ENCODE data around the gene GLIS2. TPM values are rescaled to one million over a fixed set of nuclear protein-coding genes. Genes with fewer than 3 reads are reported as not detected.

The GLIS2 gene
- total RNA-seq, 4 donors from 2014 or later, result 5.7 to 26.9 (median 7.9) TPM

DNA sequence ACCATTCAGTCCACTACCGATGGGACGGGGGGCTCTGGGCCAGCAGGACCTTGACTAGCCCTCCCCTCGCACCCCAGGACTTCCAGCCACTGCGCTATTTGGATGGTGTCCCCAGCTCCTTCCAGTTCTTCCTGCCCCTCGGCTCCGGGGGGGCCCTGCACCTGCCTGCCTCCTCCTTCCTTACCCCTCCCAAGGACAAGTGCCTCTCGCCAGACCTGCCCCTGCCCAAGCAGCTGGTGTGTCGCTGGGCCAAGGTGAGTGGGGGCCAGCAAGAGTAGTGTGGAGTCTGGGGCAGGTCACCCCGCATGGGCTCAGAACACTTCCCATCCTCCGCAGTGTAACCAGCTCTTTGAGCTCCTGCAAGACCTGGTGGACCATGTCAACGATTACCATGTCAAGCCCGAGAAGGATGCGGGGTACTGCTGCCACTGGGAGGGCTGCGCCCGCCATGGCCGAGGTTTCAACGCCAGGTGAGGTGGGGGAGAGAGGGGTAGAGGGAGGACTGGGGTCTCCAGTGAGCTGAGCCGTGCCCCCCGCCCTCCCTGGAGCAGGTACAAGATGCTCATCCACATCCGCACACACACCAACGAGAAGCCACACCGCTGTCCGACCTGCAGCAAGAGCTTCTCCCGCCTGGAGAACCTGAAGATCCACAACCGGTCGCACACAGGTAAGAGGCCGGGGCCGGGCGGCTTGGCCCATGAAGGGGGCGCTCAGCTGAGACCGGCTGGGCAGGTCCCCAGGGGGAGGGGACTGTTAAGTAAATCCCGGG lies 19.0 kb downstream of the GLIS2 start:
- no peak for ATAC-seq
- H3K27ac ChIP-seq, result no peak overlapping the region
- H3K36me3 ChIP-seq, result peaks cover 0 to 79% of the 10 kb centered on the region in 2 donors
- no peaks in the 10 kb centered on the region for H3K9me3 ChIP-seq
- no peaks in the 10 kb centered on the region for H3K27me3 ChIP-seq
- 71 to 83% methylated on average over 5 to 10 of the region's 32 CpGs for WGBS, 2 donors (ENCODE audit: low coverage in 1 of 2)
- no peak for TF ChIP-seq POLR2A (IDR thresholded peaks at IDR 0.05)
- TF ChIP-seq, protein P1, sequence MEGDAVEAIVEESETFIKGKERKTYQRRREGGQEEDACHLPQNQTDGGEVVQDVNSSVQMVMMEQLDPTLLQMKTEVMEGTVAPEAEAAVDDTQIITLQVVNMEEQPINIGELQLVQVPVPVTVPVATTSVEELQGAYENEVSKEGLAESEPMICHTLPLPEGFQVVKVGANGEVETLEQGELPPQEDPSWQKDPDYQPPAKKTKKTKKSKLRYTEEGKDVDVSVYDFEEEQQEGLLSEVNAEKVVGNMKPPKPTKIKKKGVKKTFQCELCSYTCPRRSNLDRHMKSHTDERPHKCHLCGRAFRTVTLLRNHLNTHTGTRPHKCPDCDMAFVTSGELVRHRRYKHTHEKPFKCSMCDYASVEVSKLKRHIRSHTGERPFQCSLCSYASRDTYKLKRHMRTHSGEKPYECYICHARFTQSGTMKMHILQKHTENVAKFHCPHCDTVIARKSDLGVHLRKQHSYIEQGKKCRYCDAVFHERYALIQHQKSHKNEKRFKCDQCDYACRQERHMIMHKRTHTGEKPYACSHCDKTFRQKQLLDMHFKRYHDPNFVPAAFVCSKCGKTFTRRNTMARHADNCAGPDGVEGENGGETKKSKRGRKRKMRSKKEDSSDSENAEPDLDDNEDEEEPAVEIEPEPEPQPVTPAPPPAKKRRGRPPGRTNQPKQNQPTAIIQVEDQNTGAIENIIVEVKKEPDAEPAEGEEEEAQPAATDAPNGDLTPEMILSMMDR (IDR thresholded peaks at IDR 0.05), result no peak
- TF ChIP-seq EP300 (IDR thresholded peaks at IDR 0.05), result no peak
- no peak for TF ChIP-seq POLR2AphosphoS5 (IDR thresholded peaks at IDR 0.05)
- no peak overlapping the region for H3K4me3 ChIP-seq
- H3K4me1 ChIP-seq, result peaks cover 0 to 32% (median 6%) of the 10 kb centered on the region in 3 donors

DNA sequence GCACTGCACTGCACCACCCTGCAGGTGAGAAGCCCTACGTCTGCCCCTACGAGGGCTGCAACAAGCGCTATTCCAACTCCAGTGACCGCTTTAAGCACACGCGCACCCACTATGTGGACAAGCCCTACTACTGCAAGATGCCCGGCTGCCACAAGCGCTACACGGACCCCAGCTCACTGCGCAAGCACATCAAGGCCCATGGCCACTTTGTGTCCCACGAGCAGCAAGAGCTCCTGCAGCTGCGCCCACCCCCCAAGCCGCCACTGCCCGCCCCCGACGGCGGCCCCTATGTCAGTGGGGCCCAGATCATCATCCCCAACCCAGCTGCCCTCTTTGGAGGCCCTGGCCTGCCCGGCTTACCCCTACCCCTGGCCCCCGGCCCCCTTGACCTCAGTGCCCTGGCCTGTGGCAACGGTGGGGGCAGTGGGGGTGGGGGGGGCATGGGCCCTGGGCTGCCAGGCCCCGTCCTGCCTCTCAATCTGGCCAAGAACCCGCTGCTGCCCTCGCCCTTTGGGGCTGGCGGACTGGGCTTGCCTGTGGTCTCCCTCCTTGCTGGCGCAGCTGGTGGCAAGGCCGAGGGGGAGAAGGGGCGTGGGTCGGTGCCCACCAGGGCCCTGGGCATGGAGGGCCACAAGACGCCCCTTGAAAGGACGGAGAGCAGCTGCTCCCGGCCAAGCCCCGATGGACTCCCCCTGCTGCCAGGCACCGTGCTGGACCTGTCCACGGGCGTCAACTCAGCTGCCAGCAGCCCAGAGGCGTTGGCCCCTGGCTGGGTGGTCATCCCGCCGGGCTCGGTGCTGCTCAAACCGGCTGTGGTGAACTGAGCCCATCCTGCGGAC lies 21.1 kb downstream of the GLIS2 start:
- Histone ChIP-seq H3K4me3 (no peak overlapping the region), H3K4me1 (peaks cover 0 to 29% (median 4%) of the 10 kb centered on the region in 3 donors), H3K36me3 (peaks cover 0 to 92% of the 10 kb centered on the region in 2 donors), H3K9me3 (no peaks in the 10 kb centered on the region), H3K27ac (peak overlapping the region in 2 of 4 donors; percentile 4 to 14), H3K27me3 (no peaks in the 10 kb centered on the region)
- WGBS, 2 donors (ENCODE audit: low coverage in 1 of 2), result 100% methylated on average over 1 of the region's 41 CpGs; no CpG with 5 or more reads in 1 of the 2 donors
- no peak for ATAC-seq
- TF ChIP-seq POLR2A (IDR thresholded peaks at IDR 0.05) (no peak), POLR2AphosphoS5 (IDR thresholded peaks at IDR 0.05) (no peak), EP300 (IDR thresholded peaks at IDR 0.05) (no peak)
- TF ChIP-seq, protein P1 (IDR thresholded peaks at IDR 0.05), result no peak

DNA sequence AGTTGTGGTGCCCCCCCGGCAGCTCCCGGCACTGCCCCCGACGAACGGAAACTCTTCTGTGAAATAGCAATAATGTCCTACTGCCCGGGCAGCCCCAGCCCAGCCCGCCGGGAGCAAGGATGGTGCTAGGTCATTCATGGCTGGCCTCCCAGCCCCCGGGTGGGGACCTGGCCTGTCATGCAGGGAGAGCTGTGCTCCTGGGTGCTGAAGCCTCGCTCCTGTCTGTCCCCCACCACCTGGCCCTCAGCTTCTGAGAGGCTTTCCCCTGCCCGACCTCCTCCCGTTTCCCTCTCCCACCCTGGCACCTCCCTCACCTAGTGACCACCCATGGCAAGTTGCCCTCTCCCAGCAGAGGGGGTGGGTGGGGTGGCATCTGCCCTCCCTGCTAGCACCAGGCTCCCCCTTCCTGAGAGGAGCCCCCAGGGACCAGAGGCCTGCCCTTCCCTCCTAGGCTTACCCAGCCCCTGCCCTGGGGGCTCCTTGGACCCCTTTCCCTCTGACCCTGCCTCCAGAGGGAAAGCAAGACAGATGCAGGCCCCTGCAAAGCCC lies 21.7 kb downstream of the GLIS2 start:
- no peak for TF ChIP-seq POLR2AphosphoS5 (IDR thresholded peaks at IDR 0.05)
- TF ChIP-seq POLR2A (IDR thresholded peaks at IDR 0.05), result no peak
- TF ChIP-seq, protein P1 (IDR thresholded peaks at IDR 0.05), result no peak
- TF ChIP-seq EP300 (IDR thresholded peaks at IDR 0.05), result no peak
- H3K4me1 ChIP-seq, result peaks cover 0 to 29% (median 4%) of the 10 kb centered on the region in 3 donors
- H3K36me3 ChIP-seq, result peaks cover 0 to 85% of the 10 kb centered on the region in 2 donors
- no peaks in the 10 kb centered on the region for H3K27me3 ChIP-seq
- H3K9me3 ChIP-seq, result no peaks in the 10 kb centered on the region
- H3K4me3 ChIP-seq, result no peak overlapping the region
- no CpG with 5 or more reads among the region's 12 CpGs for WGBS, 2 donors (ENCODE audit: low coverage in 1 of 2)
- peak overlapping the region in 2 of 4 donors; percentile 4 to 14 for H3K27ac ChIP-seq
- no peak for ATAC-seq

DNA sequence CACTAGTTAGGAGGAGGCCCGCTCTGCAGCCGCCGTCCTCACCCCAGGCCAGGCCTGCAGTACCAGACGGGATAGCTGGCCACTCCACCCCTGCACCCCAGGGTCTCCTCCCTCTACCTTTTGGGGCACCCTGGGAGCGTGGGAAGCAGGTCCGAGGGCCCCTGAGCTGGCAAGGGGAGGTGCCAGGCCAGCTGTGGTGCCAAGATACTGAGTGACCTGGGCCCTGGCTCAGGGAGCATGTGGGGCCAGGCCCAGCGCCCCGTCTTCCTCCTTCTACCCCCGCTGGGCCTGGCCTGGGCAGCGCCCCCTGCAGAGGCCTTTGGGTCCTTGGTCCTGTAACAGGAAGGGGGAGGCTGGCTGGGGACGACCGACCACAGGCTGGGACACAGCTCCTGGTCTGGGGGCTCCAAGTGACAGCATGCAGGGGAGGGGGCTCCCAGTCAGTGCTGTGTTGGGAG lies 22.3 kb downstream of the GLIS2 start:
- Histone ChIP-seq H3K4me1 (peaks cover 0 to 29% (median 4%) of the 10 kb centered on the region in 3 donors), H3K36me3 (peaks cover 0 to 80% of the 10 kb centered on the region in 2 donors), H3K27ac (peak overlapping the region in 1 of 4 donors; percentile 45), H3K27me3 (no peaks in the 10 kb centered on the region), H3K9me3 (no peaks in the 10 kb centered on the region), H3K4me3 (no peak overlapping the region)
- TF ChIP-seq POLR2A (IDR thresholded peaks at IDR 0.05) (no peak), POLR2AphosphoS5 (IDR thresholded peaks at IDR 0.05) (no peak), EP300 (IDR thresholded peaks at IDR 0.05) (no peak)
- TF ChIP-seq, protein P1 (IDR thresholded peaks at IDR 0.05), result no peak
- no peak for ATAC-seq
- no CpG with 5 or more reads among the region's 12 CpGs for WGBS, 2 donors (ENCODE audit: low coverage in 1 of 2)

Data from gastroesophageal sphincter (tissue), 4 donors.